HepG2 (cell line): ENCODE data around the gene LCLAT1. TPM values are rescaled to one million over a fixed set of nuclear protein-coding genes. Genes with fewer than 3 reads are reported as not detected.

ENCODE experiments used
- ATAC-seq: fragments of 200-7000 bp; cut with Tn5 transposase; 3 replicates; pipeline ENCODE4 v1.9.1; 2020; ENCODE audit warnings: mild to moderate bottlenecking, moderate library complexity
- BruUV-seq: library from RNA; stranded (reverse); fragments of 400-500 nt; replicated peaks from 2 replicates; lab custom pipeline; 2021; lab: Mats Ljungman, UMichigan
- CTCF ChIA-PET: fragments of 300-600 bp; formaldehyde crosslinking; extraction: SDS; loops from one replicate; lab custom pipeline; 2021; ENCODE audit warnings: low total read pairs, inconsistent platforms, low intra/inter-chr PET ratio; lab: Yijun Ruan, JAX
- POLR2A ChIA-PET: fragments of 350-600 bp; sonication (Branson Sonifier 250); formaldehyde crosslinking; loops from one replicate; lab custom pipeline; 2020; ENCODE audit warnings: antibody characterized with exemption, inconsistent platforms; lab: Yijun Ruan, JAX
- DNase-seq: peaks from one replicate; pipeline ENCODE4 v3.0.0-alpha.2; 2015; ENCODE audit warnings: low spot score
- FAIRE-seq: peaks from 3 replicates; lab custom pipeline; 2011; peaks lifted over from hg19 to GRCh38; lab: Jason Lieb, UNC
- H2AFZ ChIP-seq: one replicate; pipeline ENCODE4 v1.6.1; 2011; ENCODE audit warnings: low read length, inconsistent platforms
- H3K27ac ChIP-seq: fragments of 300-600 bp; 3 replicates; pipeline ENCODE4 v1.8.0; 2011; ENCODE audit warnings: mixed run types, mild to moderate bottlenecking, mixed read lengths, low read length, inconsistent platforms; ENCODE audit not compliant: insufficient read depth; ENCODE audit errors: extremely low read length
- H3K27me3 ChIP-seq, 2 experiments: fragments of 200-600 bp in 1 of 2; 2 replicates in 1 of 2; 3 replicates in 1 of 2; pipeline versions ENCODE4 v1.6.0 to v1.8.0; 2011; ENCODE audit warnings: low read length in 2 of 2, mild to moderate bottlenecking in 2 of 2, moderate library complexity in 2 of 2, inconsistent platforms in 1 of 2; ENCODE audit not compliant: insufficient read depth in 2 of 2, control insufficient read depth in 1 of 2
- H3K36me3 ChIP-seq, 2 experiments: fragments of 200-600 bp in 1 of 2; replicated peaks in 1 of 2; 2 replicates in 1 of 2; 3 replicates in 1 of 2; pipeline versions ENCODE4 v1.5.1 to v1.8.0; 2011; ENCODE audit warnings: low read length in 2 of 2, inconsistent platforms in 1 of 2; ENCODE audit not compliant: insufficient read depth in 2 of 2, control insufficient read depth in 1 of 2
- H3K4me1 ChIP-seq: 2 replicates; pipeline ENCODE4 v1.5.1; 2012; ENCODE audit warnings: low read length, inconsistent platforms; ENCODE audit not compliant: insufficient read depth
- H3K4me2 ChIP-seq: 2 replicates; pipeline ENCODE4 v1.6.0; 2011; ENCODE audit warnings: low read depth, low read length, inconsistent platforms
- H3K4me3 ChIP-seq, 3 experiments: fragments of 200-600 bp in 1 of 3; sonication (generic), shearing (Covaris generic) in 1 of 3; replicated peaks in 1 of 3; 2 replicates each; pipeline ENCODE4 v1.5.1; 2011 to 2016; ENCODE audit warnings: low read length in 3 of 3, inconsistent platforms in 2 of 3, low read depth in 2 of 3, mild to moderate bottlenecking in 2 of 3, control low read depth in 1 of 3, mixed read lengths in 1 of 3; ENCODE audit not compliant: insufficient read depth in 1 of 3
- H3K79me2 ChIP-seq: one replicate; pipeline ENCODE4 v1.6.1; 2011; ENCODE audit warnings: low read length, inconsistent platforms; ENCODE audit not compliant: insufficient read depth
- H3K9ac ChIP-seq: 2 replicates; pipeline ENCODE4 v1.6.0; 2011; ENCODE audit warnings: mild to moderate bottlenecking, low read depth, low read length, inconsistent platforms; ENCODE audit not compliant: insufficient read depth
- H3K9me3 ChIP-seq: 2 replicates; pipeline ENCODE4 v1.5.1; 2012; ENCODE audit warnings: mild to moderate bottlenecking, low read length
- H4K20me1 ChIP-seq: 2 replicates; pipeline ENCODE4 v1.6.0; 2011; ENCODE audit warnings: inconsistent platforms, mild to moderate bottlenecking, low read length, moderate library complexity; ENCODE audit not compliant: insufficient read depth
- PPARG ChIP-seq: conservative IDR thresholded peaks from 2 replicates; pipeline ENCODE4 v1.6.1; 2016; ENCODE audit warnings: missing biosample characterization, missing genetic modification reagents
- RAD21 ChIP-seq: fragments of 450-650 bp; formaldehyde crosslinking; IDR thresholded peaks from 2 replicates; pipeline ENCODE4 v1.5.0; 2020; ENCODE audit warnings: mild to moderate bottlenecking
- TAF1 ChIP-seq: sonication (generic); formaldehyde crosslinking; IDR thresholded peaks from 2 replicates; pipeline ENCODE4 v1.4.0; 2020; ENCODE audit warnings: missing genetic modification reagents
- ZNF282 ChIP-seq: fragments of 450-650 bp; IDR thresholded peaks from 2 replicates; pipeline ENCODE4 v1.6.1; 2018; ENCODE audit not compliant: partially characterized antibody
- ZNF768 ChIP-seq: sonication (generic); formaldehyde crosslinking; IDR thresholded peaks from 2 replicates; pipeline ENCODE4 v1.4.0; 2020; ENCODE audit warnings: missing genetic modification reagents
- ZNF775 ChIP-seq: sonication (generic); formaldehyde crosslinking; IDR thresholded peaks from 2 replicates; pipeline ENCODE4 v1.4.0; 2020; ENCODE audit warnings: missing genetic modification reagents, mild to moderate bottlenecking, moderate library complexity, borderline replicate concordance
- ZNF878 ChIP-seq: sonication (generic); formaldehyde crosslinking; IDR thresholded peaks from 2 replicates; pipeline ENCODE4 v1.8.1; 2023; ENCODE audit warnings: mild to moderate bottlenecking, missing genetic modification reagents, moderate library complexity
- WGBS: methylation state at CpG from one replicate; pipeline ENCODE4 v1.1.6; 2017; ENCODE audit warnings: low lambda C conversion rate; 5-methylcytosine and 5-hydroxymethylcytosine counted together
- in situ Hi-C: cut with HindIII; loops from 2 replicates; pipeline ENCODE4 v1.10.0; 2017; ENCODE audit warnings: low pct_unique_long_range_greater_than_20kb; ENCODE audit not compliant: extremely low pct_ligation_motif_present
- intact Hi-C: fragments of 100-400 bp; cut with micrococcal nuclease; formaldehyde crosslinking; loops from one replicate; pipeline ENCODE4 v1.10.0; 2022; ENCODE audit not compliant: unreplicated experiment
- polyA plus RNA-seq, 8 experiments: library from polyadenylated mRNA; depleted of rRNA in 3 of 8; stranded (reverse) in 7 of 8; unstranded in 1 of 8; fragments of >200 nt; fragmentation: Illumina TruSeq in 4 of 8; extraction: Trizol in 4 of 8; gene quantifications; 2 replicates each; pipeline versions ENCODE4 v1.2.1 to v1.2.3, GENCODE V29; 2011 to 2016; ENCODE audit warnings: low read depth in 4 of 8, missing spikeins in 1 of 8, mixed read lengths in 1 of 8; ENCODE audit not compliant: insufficient read depth in 1 of 8
- total RNA-seq, 5 experiments: library from RNA; depleted of rRNA; stranded (reverse); fragments of >200 nt; fragmentation: Illumina TruSeq; extraction: Trizol; gene quantifications; 2 replicates each; pipeline ENCODE4 v1.2.3, GENCODE V29; 2016; ENCODE audit warnings: low read depth in 1 of 5
- TF ChIP-seq, protein P1 (sequence below): sonication (generic); formaldehyde crosslinking; IDR thresholded peaks from 2 replicates; pipeline ENCODE4 v1.4.0; 2020; ENCODE audit warnings: mild to moderate bottlenecking, missing genetic modification reagents
- TF ChIP-seq, protein P2 (sequence below): sonication (generic); formaldehyde crosslinking; conservative IDR thresholded peaks from 2 replicates; pipeline ENCODE4 v1.8.0; 2022; ENCODE audit warnings: missing genetic modification reagents
- TF ChIP-seq, protein P3 (sequence below): IDR thresholded peaks from 2 replicates; pipeline ENCODE4 v1.6.1; 2018; ENCODE audit warnings: missing genetic modification reagents
- TF ChIP-seq, protein P4 (sequence below): sonication (generic); formaldehyde crosslinking; IDR thresholded peaks from 2 replicates; pipeline ENCODE4 v1.8.1; 2023; ENCODE audit warnings: mild to moderate bottlenecking, missing genetic modification reagents

LCLAT1 gene
- total and polyA plus RNA-seq, 2 of the 13 experiments (the other 11 are each of a cell fraction or from before 2014, with no cell fraction given), result 18.0 to 28.0 TPM

DNA sequence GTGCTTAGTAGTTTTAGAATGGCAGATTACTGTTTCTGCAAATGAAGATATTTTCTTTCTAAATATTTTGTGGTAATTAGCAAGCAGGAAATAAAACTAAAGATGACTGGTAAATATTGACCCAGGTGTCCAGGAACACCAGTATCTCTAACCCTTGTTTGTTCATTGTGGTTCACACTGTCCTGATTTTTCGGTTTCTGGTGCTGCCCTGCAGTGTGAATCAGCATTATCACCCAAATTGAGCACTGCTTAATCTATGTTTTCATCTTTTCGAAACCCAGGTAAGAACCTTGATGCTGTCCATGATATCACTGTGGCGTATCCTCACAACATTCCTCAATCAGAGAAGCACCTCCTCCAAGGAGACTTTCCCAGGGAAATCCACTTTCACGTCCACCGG, 192.8 kb downstream of the LCLAT1 start (continued):
- TF ChIP-seq, protein P1, sequence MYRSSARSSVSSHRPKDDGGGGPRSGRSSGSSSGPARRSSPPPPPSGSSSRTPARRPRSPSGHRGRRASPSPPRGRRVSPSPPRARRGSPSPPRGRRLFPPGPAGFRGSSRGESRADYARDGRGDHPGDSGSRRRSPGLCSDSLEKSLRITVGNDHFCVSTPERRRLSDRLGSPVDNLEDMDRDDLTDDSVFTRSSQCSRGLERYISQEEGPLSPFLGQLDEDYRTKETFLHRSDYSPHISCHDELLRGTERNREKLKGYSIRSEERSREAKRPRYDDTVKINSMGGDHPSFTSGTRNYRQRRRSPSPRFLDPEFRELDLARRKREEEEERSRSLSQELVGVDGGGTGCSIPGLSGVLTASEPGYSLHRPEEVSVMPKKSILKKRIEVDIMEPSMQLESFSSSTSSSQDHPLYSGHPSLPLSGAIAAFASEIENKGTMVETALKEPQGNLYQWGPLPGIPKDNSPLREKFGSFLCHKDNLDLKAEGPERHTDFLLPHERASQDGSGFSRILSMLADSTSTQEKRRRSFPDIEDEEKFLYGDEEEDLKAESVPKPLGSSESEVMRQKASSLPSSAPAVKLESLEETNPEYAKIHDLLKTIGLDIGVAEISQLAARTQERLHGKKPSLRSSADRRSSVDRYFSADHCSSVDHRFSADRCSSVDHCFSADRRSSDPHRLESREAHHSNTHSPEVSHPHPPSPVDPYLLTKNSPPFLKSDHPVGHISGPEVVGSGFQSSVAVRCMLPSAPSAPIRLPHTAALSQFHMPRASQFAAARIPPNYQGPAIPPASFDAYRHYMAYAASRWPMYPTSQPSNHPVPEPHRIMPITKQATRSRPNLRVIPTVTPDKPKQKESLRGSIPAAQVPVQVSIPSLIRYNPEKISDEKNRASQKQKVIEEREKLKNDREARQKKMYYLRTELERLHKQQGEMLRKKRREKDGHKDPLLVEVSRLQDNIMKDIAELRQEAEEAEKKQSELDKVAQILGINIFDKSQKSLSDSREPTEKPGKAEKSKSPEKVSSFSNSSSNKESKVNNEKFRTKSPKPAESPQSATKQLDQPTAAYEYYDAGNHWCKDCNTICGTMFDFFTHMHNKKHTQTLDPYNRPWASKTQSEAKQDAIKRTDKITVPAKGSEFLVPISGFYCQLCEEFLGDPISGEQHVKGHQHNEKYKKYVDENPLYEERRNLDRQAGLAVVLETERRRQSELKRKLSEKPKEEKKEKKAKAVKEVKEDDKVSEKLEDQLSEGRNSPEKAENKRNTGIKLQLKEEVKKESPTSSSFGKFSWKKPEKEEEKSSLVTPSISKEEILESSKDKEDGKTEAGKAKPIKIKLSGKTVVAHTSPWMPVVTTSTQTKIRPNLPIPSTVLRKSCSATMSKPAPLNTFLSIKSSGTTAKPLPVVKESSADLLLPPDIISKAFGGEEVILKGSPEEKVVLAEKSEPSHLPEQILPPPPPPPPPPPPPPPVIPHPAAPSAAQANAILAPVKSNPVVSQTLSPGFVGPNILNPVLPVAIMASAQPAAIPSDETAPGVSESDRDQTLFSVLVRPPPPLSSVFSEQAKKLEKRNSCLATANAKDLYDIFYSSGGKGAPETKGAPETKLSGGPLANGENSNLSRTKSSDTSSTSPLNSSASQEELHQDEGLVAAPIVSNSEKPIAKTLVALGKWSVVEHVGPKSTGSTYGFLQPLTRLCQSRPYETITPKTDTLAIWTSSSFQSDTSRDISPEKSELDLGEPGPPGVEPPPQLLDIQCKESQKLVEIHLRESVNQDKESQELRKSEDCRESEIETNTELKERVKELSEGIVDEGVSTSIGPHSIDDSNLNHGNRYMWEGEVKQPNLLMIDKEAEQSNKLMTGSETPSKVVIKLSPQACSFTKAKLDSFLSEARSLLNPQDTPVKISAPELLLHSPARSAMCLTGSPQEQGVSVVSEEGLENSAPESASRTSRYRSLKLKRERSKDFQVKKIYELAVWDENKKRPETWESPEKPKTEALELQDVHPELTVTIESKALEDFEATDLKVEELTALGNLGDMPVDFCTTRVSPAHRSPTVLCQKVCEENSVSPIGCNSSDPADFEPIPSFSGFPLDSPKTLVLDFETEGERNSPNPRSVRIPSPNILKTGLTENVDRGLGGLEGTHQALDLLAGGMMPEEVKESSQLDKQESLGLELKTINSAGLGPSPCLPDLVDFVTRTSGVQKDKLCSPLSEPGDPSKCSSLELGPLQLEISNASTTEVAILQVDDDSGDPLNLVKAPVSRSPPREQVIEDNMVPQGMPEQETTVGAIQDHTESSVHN (CRISPR knock-in tag), result no peak

DNA sequence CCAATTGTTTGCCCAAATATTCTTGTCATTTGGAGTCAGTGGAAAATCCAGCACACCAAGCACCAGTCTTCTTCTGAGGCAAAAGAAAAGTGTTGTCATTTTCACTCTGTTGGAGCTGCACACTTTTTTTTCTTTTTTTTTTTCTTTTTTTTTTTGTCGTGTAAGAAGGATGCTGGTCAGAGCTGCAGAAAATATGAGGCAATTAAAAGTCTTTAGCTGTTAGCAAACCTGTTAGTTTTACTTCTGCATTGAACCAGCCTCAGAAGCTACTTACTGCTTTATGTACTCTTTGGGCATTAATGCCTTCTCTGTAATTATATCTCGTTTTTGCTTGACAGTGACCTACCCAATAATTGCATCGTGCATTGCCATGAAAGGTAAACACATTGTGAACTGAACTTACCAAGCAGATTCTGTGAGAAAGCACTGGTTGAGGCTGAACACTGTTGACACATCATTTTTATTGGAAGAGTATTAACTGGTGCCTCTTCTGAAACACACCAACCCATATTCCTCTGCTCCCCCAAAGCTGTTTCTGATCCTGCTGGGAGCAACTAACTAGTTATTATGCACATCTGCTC, 194.8 kb downstream of the LCLAT1 start:
- no TSS peak for BruUV-seq
- intact Hi-C loops, result no loop called here
- H3K27me3 ChIP-seq, result no peaks in the 10 kb centered on the region
- CTCF ChIA-PET, result no interaction called here
- no peak for ATAC-seq
- H3K4me3 ChIP-seq, result no peak overlapping the region
- no peaks in the 10 kb centered on the region for H3K79me2 ChIP-seq
- 76% methylated on average over 3 of the region's 3 CpGs for WGBS
- no peak overlapping the region for H3K4me2 ChIP-seq
- POLR2A ChIA-PET, result no interaction called here
- peaks cover 5% of the 10 kb centered on the region; the same call in 1 of the 2 replicates for H3K4me1 ChIP-seq
- no peaks in the 10 kb centered on the region for H3K9me3 ChIP-seq
- FAIRE-seq, result no peak
- no peaks in the 10 kb centered on the region for H4K20me1 ChIP-seq
- no peak for DNase-seq
- H3K9ac ChIP-seq, result no peak overlapping the region
- in situ Hi-C loops, result no loop called here
- H2AFZ ChIP-seq, result no peak overlapping the region
- H3K27ac ChIP-seq, result no peak overlapping the region
- peaks cover 0 to 16% of the 10 kb centered on the region in 2 experiments; a peak in 2 of 5 replicates for H3K36me3 ChIP-seq
- TF ChIP-seq PPARG (CRISPR knock-in tag) (no peak), ZNF775 (CRISPR knock-in tag) (no peak), ZNF878 (CRISPR knock-in tag) (no peak), RAD21 (CRISPR knock-in tag) (no peak), ZNF282 (no peak), ZNF768 (CRISPR knock-in tag) (no peak), TAF1 (CRISPR knock-in tag) (no peak)
- TF ChIP-seq, protein P2, sequence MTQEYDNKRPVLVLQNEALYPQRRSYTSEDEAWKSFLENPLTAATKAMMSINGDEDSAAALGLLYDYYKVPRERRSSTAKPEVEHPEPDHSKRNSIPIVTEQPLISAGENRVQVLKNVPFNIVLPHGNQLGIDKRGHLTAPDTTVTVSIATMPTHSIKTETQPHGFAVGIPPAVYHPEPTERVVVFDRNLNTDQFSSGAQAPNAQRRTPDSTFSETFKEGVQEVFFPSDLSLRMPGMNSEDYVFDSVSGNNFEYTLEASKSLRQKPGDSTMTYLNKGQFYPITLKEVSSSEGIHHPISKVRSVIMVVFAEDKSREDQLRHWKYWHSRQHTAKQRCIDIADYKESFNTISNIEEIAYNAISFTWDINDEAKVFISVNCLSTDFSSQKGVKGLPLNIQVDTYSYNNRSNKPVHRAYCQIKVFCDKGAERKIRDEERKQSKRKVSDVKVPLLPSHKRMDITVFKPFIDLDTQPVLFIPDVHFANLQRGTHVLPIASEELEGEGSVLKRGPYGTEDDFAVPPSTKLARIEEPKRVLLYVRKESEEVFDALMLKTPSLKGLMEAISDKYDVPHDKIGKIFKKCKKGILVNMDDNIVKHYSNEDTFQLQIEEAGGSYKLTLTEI (CRISPR knock-in tag), result no peak
- TF ChIP-seq, protein P3, sequence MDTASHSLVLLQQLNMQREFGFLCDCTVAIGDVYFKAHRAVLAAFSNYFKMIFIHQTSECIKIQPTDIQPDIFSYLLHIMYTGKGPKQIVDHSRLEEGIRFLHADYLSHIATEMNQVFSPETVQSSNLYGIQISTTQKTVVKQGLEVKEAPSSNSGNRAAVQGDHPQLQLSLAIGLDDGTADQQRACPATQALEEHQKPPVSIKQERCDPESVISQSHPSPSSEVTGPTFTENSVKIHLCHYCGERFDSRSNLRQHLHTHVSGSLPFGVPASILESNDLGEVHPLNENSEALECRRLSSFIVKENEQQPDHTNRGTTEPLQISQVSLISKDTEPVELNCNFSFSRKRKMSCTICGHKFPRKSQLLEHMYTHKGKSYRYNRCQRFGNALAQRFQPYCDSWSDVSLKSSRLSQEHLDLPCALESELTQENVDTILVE (CRISPR knock-in tag), result no peak
- TF ChIP-seq, protein P4, sequence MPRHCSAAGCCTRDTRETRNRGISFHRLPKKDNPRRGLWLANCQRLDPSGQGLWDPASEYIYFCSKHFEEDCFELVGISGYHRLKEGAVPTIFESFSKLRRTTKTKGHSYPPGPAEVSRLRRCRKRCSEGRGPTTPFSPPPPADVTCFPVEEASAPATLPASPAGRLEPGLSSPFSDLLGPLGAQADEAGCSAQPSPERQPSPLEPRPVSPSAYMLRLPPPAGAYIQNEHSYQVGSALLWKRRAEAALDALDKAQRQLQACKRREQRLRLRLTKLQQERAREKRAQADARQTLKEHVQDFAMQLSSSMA, result no peak
